ENCODE data around the gene NWD2. TPM values are rescaled to one million over a fixed set of nuclear protein-coding genes. Genes with fewer than 3 reads are reported as not detected.

Gene NWD2
- total RNA-seq, 1 experiment from 2014 or later, result 0.33 TPM

Small RNA genes lying within 50 kb of the gene (small RNA-seq; reads per million reads assigned to genes)
- not detected for gene MIR4801
